ENCODE measurements around the gene CERS6.

CERS6 gene

GRCh38 chr2:168452781-168453180 lies 3.3 kb upstream of the CERS6 start:
- no peak for DNase-seq (ENCODE audit: low read depth)
- H3K4me3 ChIP-seq (ENCODE audit: low read depth, low read length), result no peak overlapping the region
- TF ChIP-seq CTCF (IDR thresholded peaks at IDR 0.05; ENCODE audit: control insufficient read depth, extremely low read depth, insufficient read depth), result no peak

- DNase-seq (ENCODE audit: low read depth), result no peak
- no peak overlapping the region for H3K4me3 ChIP-seq (ENCODE audit: low read depth, low read length)
- TF ChIP-seq CTCF (IDR thresholded peaks at IDR 0.05; ENCODE audit: control insufficient read depth, extremely low read depth, insufficient read depth), result no peak
Observed at GRCh38 chr2:168453404-168453803, 2.7 kb upstream of the CERS6 start.

GRCh38 chr2:168454737-168455644 lies 1.1 kb upstream of the CERS6 start:
- H3K4me3 ChIP-seq (ENCODE audit: low read depth, low read length), result peak overlapping the region; percentile 85

GRCh38 chr2:168456521-168457189 lies 583 bp downstream of the CERS6 start:
- TF ChIP-seq CTCF (IDR thresholded peaks at IDR 0.05; ENCODE audit: control insufficient read depth, extremely low read depth, insufficient read depth), result no peak
- no peak for DNase-seq (ENCODE audit: low read depth)

More at GRCh38 chr2:168454737-168455644, 1.1 kb upstream of the CERS6 start:
- no peak for DNase-seq (ENCODE audit: low read depth)
- no peak for TF ChIP-seq CTCF (IDR thresholded peaks at IDR 0.05; ENCODE audit: control insufficient read depth, extremely low read depth, insufficient read depth)

GRCh38 chr2:168457190-168457895 lies 1.3 kb downstream of the CERS6 start:
- peak overlapping the region; percentile 85 for H3K4me3 ChIP-seq (ENCODE audit: low read depth, low read length)
- no peak for TF ChIP-seq CTCF (IDR thresholded peaks at IDR 0.05; ENCODE audit: control insufficient read depth, extremely low read depth, insufficient read depth)
- no peak for DNase-seq (ENCODE audit: low read depth)

More at GRCh38 chr2:168456521-168457189, 583 bp downstream of the CERS6 start:
- peak overlapping the region; percentile 85 for H3K4me3 ChIP-seq (ENCODE audit: low read depth, low read length)

- TF ChIP-seq CTCF (IDR thresholded peaks at IDR 0.05; ENCODE audit: control insufficient read depth, extremely low read depth, insufficient read depth), result no peak
- peak overlapping the region; percentile 85 for H3K4me3 ChIP-seq (ENCODE audit: low read depth, low read length)
Observed at GRCh38 chr2:168458139-168458538, 2.1 kb downstream of the CERS6 start.

More at GRCh38 chr2:168458139-168458538, 2.1 kb downstream of the CERS6 start:
- DNase-seq (ENCODE audit: low read depth), result no peak
